ENCODE measurements around the gene MBL2.

The MBL2 gene

GRCh38 chr10:52771534-52772445, 794 bp downstream of the MBL2 start:
- no peak for DNase-seq (ENCODE audit: low read depth in 2 of 2)

GRCh38 chr10:52770904-52771303, 1.7 kb downstream of the MBL2 start:
- no peak for DNase-seq (ENCODE audit: low read depth in 2 of 2)

GRCh38 chr10:52769966-52770365, 2.6 kb downstream of the MBL2 start:
- no peak for DNase-seq (ENCODE audit: low read depth in 2 of 2)

- no peak for DNase-seq (ENCODE audit: low read depth in 2 of 2)
Measured at GRCh38 chr10:52768001-52768532, 4.5 kb downstream of the MBL2 start.

GRCh38 chr10:52762088-52762487, 10.5 kb downstream of the MBL2 start:
- DNase-seq (ENCODE audit: low read depth in 2 of 2), result no peak

- DNase-seq (ENCODE audit: low read depth in 2 of 2), result no peak
Measured at GRCh38 chr10:52759154-52759553, 13.4 kb downstream of the MBL2 start.

GRCh38 chr10:52758406-52758805, 14.2 kb downstream of the MBL2 start:
- DNase-seq (ENCODE audit: low read depth in 2 of 2), result no peak

GRCh38 chr10:52757773-52758172, 14.8 kb downstream of the MBL2 start:
- no peak for DNase-seq (ENCODE audit: low read depth in 2 of 2)

GRCh38 chr10:52756966-52757365, 15.6 kb downstream of the MBL2 start:
- DNase-seq (ENCODE audit: low read depth in 2 of 2), result no peak

- DNase-seq (ENCODE audit: low read depth in 2 of 2), result no peak
Measured at GRCh38 chr10:52756295-52756694, 16.3 kb downstream of the MBL2 start.

- no peak for DNase-seq (ENCODE audit: low read depth in 2 of 2)
Measured at GRCh38 chr10:52755297-52756062, 17.1 kb downstream of the MBL2 start.

- no peak for DNase-seq (ENCODE audit: low read depth in 2 of 2)
Measured at GRCh38 chr10:52752801-52753445, 19.7 kb downstream of the MBL2 start.

GRCh38 chr10:52752261-52752660, 20.3 kb downstream of the MBL2 start:
- DNase-seq (ENCODE audit: low read depth in 2 of 2), result no peak

GRCh38 chr10:52751337-52751736, 21.2 kb downstream of the MBL2 start:
- no peak for DNase-seq (ENCODE audit: low read depth in 2 of 2)

- no peak for DNase-seq (ENCODE audit: low read depth in 2 of 2)
Measured at GRCh38 chr10:52750629-52751028, 22.0 kb downstream of the MBL2 start.

- no peak for DNase-seq (ENCODE audit: low read depth in 2 of 2)
Measured at GRCh38 chr10:52747694-52748093, 24.9 kb downstream of the MBL2 start.

- DNase-seq (ENCODE audit: low read depth in 2 of 2), result no peak
Measured at GRCh38 chr10:52746169-52746568, 26.4 kb downstream of the MBL2 start.

GRCh38 chr10:52744057-52744805, 28.4 kb downstream of the MBL2 start:
- no peak for DNase-seq (ENCODE audit: low read depth in 2 of 2)

GRCh38 chr10:52742731-52743130, 29.9 kb downstream of the MBL2 start:
- DNase-seq (ENCODE audit: low read depth in 2 of 2), result no peak

GRCh38 chr10:52741851-52742250, 30.7 kb downstream of the MBL2 start:
- no peak for DNase-seq (ENCODE audit: low read depth in 2 of 2)

- DNase-seq (ENCODE audit: low read depth in 2 of 2), result peak in 1 of 2 donors; percentile 7
Measured at GRCh38 chr10:52740913-52741675, 31.5 kb downstream of the MBL2 start.
